Endothelial cell of umbilical vein (primary cell): ENCODE measurements around the gene MYO7B.

ENCODE experiments used
- EZH2 ChIP-seq: IDR thresholded peaks from 2 replicates; pipeline ENCODE4 v1.6.1; 2012; ENCODE audit warnings: borderline replicate concordance, low read depth, mild to moderate bottlenecking, moderate library complexity, low read length, inconsistent platforms; ENCODE audit not compliant: severe bottlenecking
- GATA2 ChIP-seq: IDR thresholded peaks from 2 replicates; pipeline ENCODE4 v1.7.0; 2011; ENCODE audit warnings: low read depth, mild to moderate bottlenecking, moderate library complexity, mixed read lengths, low read length; ENCODE audit not compliant: insufficient read length, insufficient read depth
- TF ChIP-seq, protein P1 (sequence below), 2 donors: IDR thresholded peaks; 1 replicate in 1 of 2; 2 replicates in 1 of 2; pipeline ENCODE4 v1.5.1; 2011; ENCODE audit warnings: low read length in 2 of 2, mild to moderate bottlenecking in 2 of 2, moderate library complexity in 2 of 2, control low read depth in 1 of 2, inconsistent platforms in 1 of 2, low read depth in 1 of 2; ENCODE audit not compliant: insufficient read depth in 1 of 2; ENCODE audit errors: extremely low read depth in 1 of 2

DNA sequence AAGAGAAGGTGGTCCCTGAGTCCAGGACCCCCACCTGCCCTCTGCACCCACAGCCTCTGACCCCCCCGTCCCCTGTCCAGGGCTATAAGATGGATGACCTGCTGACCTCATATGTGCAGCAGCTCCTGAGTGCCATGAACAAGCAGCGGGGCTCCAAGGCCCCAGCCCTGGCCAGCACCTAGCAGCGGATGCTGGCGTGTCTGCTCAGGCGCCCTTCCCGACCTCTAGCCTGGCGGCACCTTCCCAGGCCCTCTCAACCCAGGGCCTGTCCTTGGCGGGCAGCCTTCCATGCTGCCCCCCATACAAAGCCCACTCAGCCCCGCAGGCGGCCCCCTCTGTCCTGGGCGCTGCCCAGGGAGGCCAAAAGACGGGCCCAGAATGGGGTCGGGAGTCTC, 101.8 kb downstream of the MYO7B start:
- TF ChIP-seq EZH2 (no peak), GATA2 (no peak)
- TF ChIP-seq, protein P1, sequence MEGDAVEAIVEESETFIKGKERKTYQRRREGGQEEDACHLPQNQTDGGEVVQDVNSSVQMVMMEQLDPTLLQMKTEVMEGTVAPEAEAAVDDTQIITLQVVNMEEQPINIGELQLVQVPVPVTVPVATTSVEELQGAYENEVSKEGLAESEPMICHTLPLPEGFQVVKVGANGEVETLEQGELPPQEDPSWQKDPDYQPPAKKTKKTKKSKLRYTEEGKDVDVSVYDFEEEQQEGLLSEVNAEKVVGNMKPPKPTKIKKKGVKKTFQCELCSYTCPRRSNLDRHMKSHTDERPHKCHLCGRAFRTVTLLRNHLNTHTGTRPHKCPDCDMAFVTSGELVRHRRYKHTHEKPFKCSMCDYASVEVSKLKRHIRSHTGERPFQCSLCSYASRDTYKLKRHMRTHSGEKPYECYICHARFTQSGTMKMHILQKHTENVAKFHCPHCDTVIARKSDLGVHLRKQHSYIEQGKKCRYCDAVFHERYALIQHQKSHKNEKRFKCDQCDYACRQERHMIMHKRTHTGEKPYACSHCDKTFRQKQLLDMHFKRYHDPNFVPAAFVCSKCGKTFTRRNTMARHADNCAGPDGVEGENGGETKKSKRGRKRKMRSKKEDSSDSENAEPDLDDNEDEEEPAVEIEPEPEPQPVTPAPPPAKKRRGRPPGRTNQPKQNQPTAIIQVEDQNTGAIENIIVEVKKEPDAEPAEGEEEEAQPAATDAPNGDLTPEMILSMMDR (IDR thresholded peaks at IDR 0.05; ENCODE audit: extremely low read depth in 1 of 2, insufficient read depth in 1 of 2, low read depth in 1 of 2, low read length in 2 of 2), result no peak
